ENCODE results near the gene CSAD.

CSAD gene

GRCh38 chr12:53197011-53197640 lies 16.4 kb upstream of the CSAD start:
- TF ChIP-seq PATZ1 (CRISPR knock-in tag; IDR thresholded peaks at IDR 0.05; ENCODE audit: borderline replicate concordance): no peak
- no peak for TF ChIP-seq ZFP30 (CRISPR knock-in tag; IDR thresholded peaks at IDR 0.05)
- TF ChIP-seq ZFP3 (CRISPR knock-in tag; IDR thresholded peaks at IDR 0.05): no peak
- no peak for TF ChIP-seq RARB (CRISPR knock-in tag; IDR thresholded peaks at IDR 0.05)
- TF ChIP-seq GLIS3 (CRISPR knock-in tag; IDR thresholded peaks at IDR 0.05): no peak
- no peak for TF ChIP-seq ZNF565 (CRISPR knock-in tag; conservative IDR thresholded peaks at IDR 0.05; ENCODE audit: low read depth)
- TF ChIP-seq ISL1 (CRISPR knock-in tag; IDR thresholded peaks at IDR 0.05): no peak
- no peak for TF ChIP-seq OSR1 (CRISPR knock-in tag; IDR thresholded peaks at IDR 0.05)
- TF ChIP-seq ZNF8 (CRISPR knock-in tag; IDR thresholded peaks at IDR 0.05): no peak
- no peak for TF ChIP-seq ARNTL (CRISPR knock-in tag; IDR thresholded peaks at IDR 0.05; ENCODE audit: borderline replicate concordance, low read depth)
- TF ChIP-seq ESRRG (CRISPR knock-in tag; IDR thresholded peaks at IDR 0.05): no peak
- no peak for TF ChIP-seq CSRNP3 (CRISPR knock-in tag; IDR thresholded peaks at IDR 0.05)
- no peak for TF ChIP-seq CREB5 (CRISPR knock-in tag; IDR thresholded peaks at IDR 0.05; ENCODE audit: low read depth)
- TF ChIP-seq PPARA (CRISPR knock-in tag; IDR thresholded peaks at IDR 0.05; ENCODE audit: borderline replicate concordance): no peak
- TF ChIP-seq CSDC2 (CRISPR knock-in tag; IDR thresholded peaks at IDR 0.05): no peak
- ATAC-seq: no peak; the same call in 1 of the 3 replicates

- ATAC-seq: no peak
- TF ChIP-seq GLIS3 (CRISPR knock-in tag; IDR thresholded peaks at IDR 0.05) (no peak), CSDC2 (CRISPR knock-in tag; IDR thresholded peaks at IDR 0.05) (no peak), CSRNP3 (CRISPR knock-in tag; IDR thresholded peaks at IDR 0.05) (no peak), ZC3H10 (CRISPR knock-in tag; IDR thresholded peaks at IDR 0.05) (no peak), ZNF70 (CRISPR knock-in tag; IDR thresholded peaks at IDR 0.05) (no peak), PPARA (CRISPR knock-in tag; IDR thresholded peaks at IDR 0.05; ENCODE audit: borderline replicate concordance) (no peak), OSR1 (CRISPR knock-in tag; IDR thresholded peaks at IDR 0.05) (no peak), ZNF8 (CRISPR knock-in tag; IDR thresholded peaks at IDR 0.05) (no peak), ESRRG (CRISPR knock-in tag; IDR thresholded peaks at IDR 0.05) (no peak), TCF4 (CRISPR knock-in tag; IDR thresholded peaks at IDR 0.05; ENCODE audit: borderline replicate concordance) (no peak), ISL1 (CRISPR knock-in tag; IDR thresholded peaks at IDR 0.05) (no peak)
Observed at GRCh38 chr12:53196486-53196885, 15.8 kb upstream of the CSAD start.

GRCh38 chr12:53195516-53196420 lies 15.0 kb upstream of the CSAD start:
- TF ChIP-seq ESRRG (CRISPR knock-in tag; IDR thresholded peaks at IDR 0.05) (no peak), TOX (CRISPR knock-in tag; IDR thresholded peaks at IDR 0.05; ENCODE audit: borderline replicate concordance) (no peak), ZFP3 (CRISPR knock-in tag; IDR thresholded peaks at IDR 0.05) (no peak), POU6F1 (CRISPR knock-in tag; IDR thresholded peaks at IDR 0.05; ENCODE audit: borderline replicate concordance, low read depth) (no peak), CREB5 (CRISPR knock-in tag; IDR thresholded peaks at IDR 0.05; ENCODE audit: low read depth) (no peak), ZNF70 (CRISPR knock-in tag; IDR thresholded peaks at IDR 0.05) (no peak), TSHZ2 (CRISPR knock-in tag; IDR thresholded peaks at IDR 0.05) (no peak), ZFP30 (CRISPR knock-in tag; IDR thresholded peaks at IDR 0.05) (no peak), ZC3H10 (CRISPR knock-in tag; IDR thresholded peaks at IDR 0.05) (no peak), ZNF8 (CRISPR knock-in tag; IDR thresholded peaks at IDR 0.05) (no peak)
- ATAC-seq: no peak

All from SK-N-SH treated with all-trans-retinoic acid at 6 μM for 48 hours (cell line).